A549 (cell line): ENCODE measurements around the gene VIPR1. TPM values are rescaled to one million over a fixed set of nuclear protein-coding genes. Genes with fewer than 3 reads are reported as not detected.

Experiments used
- ATAC-seq, 2 experiments: fragments of 200-7000 bp in 1 of 2; fragments of >200 bp in 1 of 2; cut with Nextera tagmentation in 1 of 2; cut with Tn5 transposase in 1 of 2; 3 replicates each; pipeline versions ENCODE4 v1.8.0 to v1.9.1; 2018 to 2020; ENCODE audit warnings: mild to moderate bottlenecking in 1 of 2, moderate library complexity in 1 of 2
- CTCF ChIA-PET: fragments of 300-600 bp; sonication (Branson Sonifier 250); formaldehyde crosslinking; extraction: SDS; loops from one replicate; lab custom pipeline; 2021; ENCODE audit warnings: antibody characterized with exemption, inconsistent platforms; lab: Yijun Ruan, JAX
- POLR2A ChIA-PET: fragments of 350-600 bp; formaldehyde crosslinking; extraction: SDS; loops from one replicate; lab custom pipeline; 2021; ENCODE audit warnings: antibody characterized with exemption, inconsistent platforms; lab: Yijun Ruan, JAX
- DNase-seq, 2 experiments: peaks; one replicate each; pipeline versions ENCODE4 v3.0.0 to v3.0.0-alpha.2; 2011 to 2016; ENCODE audit warnings: low read depth in 1 of 2, low spot score in 1 of 2
- FAIRE-seq: peaks from 2 replicates; lab custom pipeline; 2011; peaks lifted over from hg19 to GRCh38; lab: Jason Lieb, UNC
- H3K27ac ChIP-seq, 2 experiments: fragments of >200 bp; sonication (Bioruptor Twin); formaldehyde crosslinking; 3 replicates each; pipeline ENCODE4 v1.5.1; 2016 to 2017
- H3K4me1 ChIP-seq: fragments of >200 bp; sonication (Bioruptor Twin); formaldehyde crosslinking; 3 replicates; pipeline ENCODE4 v1.6.1; 2016
- H3K4me2 ChIP-seq: fragments of >200 bp; sonication (Bioruptor Twin); formaldehyde crosslinking; 3 replicates; pipeline ENCODE4 v1.6.1; 2016
- H3K4me3 ChIP-seq: fragments of >200 bp; sonication (Bioruptor Twin); formaldehyde crosslinking; 3 replicates; pipeline ENCODE4 v1.5.1; 2016
- H3K9me3 ChIP-seq: fragments of >200 bp; sonication (Bioruptor Twin); formaldehyde crosslinking; 3 replicates; pipeline ENCODE4 v1.6.1; 2016
- BHLHE40 ChIP-seq: IDR thresholded peaks from 2 replicates; pipeline ENCODE4 v1.6.1; 2012; ENCODE audit warnings: low read depth, low read length, inconsistent platforms
- CBX2 ChIP-seq: fragments of 200-600 bp; sonication (generic); IDR thresholded peaks from 2 replicates; pipeline ENCODE4 v1.6.1; 2016; ENCODE audit warnings: low read depth, mild to moderate bottlenecking, borderline replicate concordance
- CBX8 ChIP-seq: fragments of 200-600 bp; sonication (generic); IDR thresholded peaks from 2 replicates; pipeline ENCODE4 v1.6.1; 2016
- CHD2 ChIP-seq: fragments of 150-350 bp; IDR thresholded peaks from 2 replicates; pipeline ENCODE4 v1.6.1; 2014; ENCODE audit warnings: low read length; ENCODE audit not compliant: partially characterized antibody
- E2F6 ChIP-seq: IDR thresholded peaks from 2 replicates; pipeline ENCODE4 v1.6.1; 2012; ENCODE audit warnings: low read depth, borderline replicate concordance
- ESRRA ChIP-seq: fragments of 150-350 bp; IDR thresholded peaks from 2 replicates; pipeline ENCODE4 v1.6.1; 2014; ENCODE audit warnings: mild to moderate bottlenecking, low read length, borderline replicate concordance
- HES2 ChIP-seq: fragments of >200 bp; sonication (Bioruptor Twin); formaldehyde crosslinking; IDR thresholded peaks from 2 replicates; pipeline ENCODE4 v1.6.1; 2016
- HMGXB4 ChIP-seq: fragments of 250-450 bp; sonication (Bioruptor Pico); IDR thresholded peaks from 2 replicates; pipeline ENCODE4 v1.5.0; 2021; ENCODE audit warnings: mild to moderate bottlenecking, moderate library complexity, borderline replicate concordance
- MAFK ChIP-seq: fragments of 450-650 bp; IDR thresholded peaks from 2 replicates; pipeline ENCODE4 v1.6.1; 2014; ENCODE audit not compliant: partially characterized antibody
- MAX ChIP-seq: IDR thresholded peaks from 2 replicates; pipeline ENCODE4 v1.6.1; 2012
- NFE2L2 ChIP-seq: fragments of 150-350 bp; conservative IDR thresholded peaks from 2 replicates; pipeline ENCODE4 v1.6.1; 2014; ENCODE audit warnings: low read length
- PHF8 ChIP-seq: fragments of 200-600 bp; sonication (generic); IDR thresholded peaks from 2 replicates; pipeline ENCODE4 v1.6.1; 2016; ENCODE audit warnings: low read depth, mild to moderate bottlenecking, antibody characterized with exemption, moderate library complexity, borderline replicate concordance
- RAD21 ChIP-seq, 2 experiments: fragments of >200 bp in 1 of 2; sonication (Bioruptor Twin) in 1 of 2; formaldehyde crosslinking in 1 of 2; IDR thresholded peaks in 1 of 2; conservative IDR thresholded peaks in 1 of 2; 2 replicates in 1 of 2; 3 replicates in 1 of 2; pipeline ENCODE4 v1.6.1; 2012 to 2018; ENCODE audit warnings: inconsistent platforms in 1 of 2
- USF2 ChIP-seq: fragments of 450-650 bp; IDR thresholded peaks from 2 replicates; pipeline ENCODE4 v1.6.1; 2014; ENCODE audit warnings: antibody characterized with exemption
- ZNF302 ChIP-seq: fragments of 250-450 bp; sonication (Bioruptor Pico); IDR thresholded peaks from 2 replicates; pipeline ENCODE4 v1.9.0; 2021; ENCODE audit warnings: inconsistent platforms, mild to moderate bottlenecking, moderate library complexity
- WGBS: methylation state at CpG from one replicate; pipeline ENCODE4 v1.1.6; 2017; ENCODE audit errors: missing lambda C conversion rate; 5-methylcytosine and 5-hydroxymethylcytosine counted together
- polyA plus RNA-seq, 4 experiments: library from polyadenylated mRNA; depleted of rRNA in 3 of 4; stranded (reverse); fragments of >200 nt; fragmentation: RNase III in 1 of 4; extraction: RNeasy Plus Mini Kit Qiagen cat#74134 plus additional on column Dnase treatment in 1 of 4; gene quantifications; 2 replicates in 3 of 4; 3 replicates in 1 of 4; pipeline ENCODE4 v1.2.3, GENCODE V29; 2011 to 2017

The VIPR1 gene
- polyA plus RNA-seq, 2 of the 4 experiments (the other 2 are of a cell fraction) = 0.26 to 0.80 TPM

- CTCF ChIA-PET = no interaction called here
- H3K4me2 ChIP-seq = no peak overlapping the region
- POLR2A ChIA-PET = no interaction called here
- no peak for FAIRE-seq
- H3K4me3 ChIP-seq = no peak overlapping the region
- H3K27ac ChIP-seq = no peak overlapping the region
- peak in 1 of 2 experiments; percentile 24; a peak in 1 of 6 replicates for ATAC-seq
- no peaks in the 10 kb centered on the region for H3K9me3 ChIP-seq
- TF ChIP-seq ZNF302 (no peak), ESRRA (no peak), MAFK (no peak), BHLHE40 (no peak), RAD21 (conservative IDR thresholded peaks at IDR 0.05 in 1 of 2, IDR thresholded peaks at IDR 0.05 in 1 of 2) (no peak)
- no peaks in the 10 kb centered on the region for H3K4me1 ChIP-seq
- WGBS = 68% methylated on average over 6 of the region's 6 CpGs
- no peak for DNase-seq
Observed at GRCh38 chr3:42507761-42508335, 5.4 kb downstream of the VIPR1 start.

- Histone ChIP-seq H3K27ac (no peak overlapping the region), H3K4me1 (no peaks in the 10 kb centered on the region), H3K4me2 (no peak overlapping the region), H3K9me3 (no peaks in the 10 kb centered on the region)
- no peak for FAIRE-seq
- CTCF ChIA-PET = no interaction called here
- 56% methylated on average over 4 of the region's 4 CpGs for WGBS
- no peak for DNase-seq
- POLR2A ChIA-PET = no interaction called here
- TF ChIP-seq HES2 (no peak), E2F6 (no peak)
- TF ChIP-seq, all 56 proteins: peak for 0
- no peak overlapping the region for H3K4me3 ChIP-seq
- ATAC-seq = no peak
Observed at GRCh38 chr3:42508562-42508961, 6.1 kb downstream of the VIPR1 start.

GRCh38 chr3:42509111-42509510 is 6.7 kb downstream of the VIPR1 start:
- WGBS = 33% methylated on average over 3 of the region's 3 CpGs
- FAIRE-seq = no peak
- ChIA-PET CTCF (interaction anchor here (0.6 kb wide), 1 partner anchor 26 kb away, joined by 3 read pairs; no protein-coding TSS in a partner anchor), POLR2A (no interaction called here)
- Histone ChIP-seq H3K4me1 (no peaks in the 10 kb centered on the region), H3K9me3 (no peaks in the 10 kb centered on the region), H3K4me3 (no peak overlapping the region), H3K4me2 (no peak overlapping the region), H3K27ac (no peak overlapping the region)
- no peak for TF ChIP-seq CBX8
- TF ChIP-seq USF2 = no peak
- no peak for TF ChIP-seq CHD2
- no peak for TF ChIP-seq PHF8
- TF ChIP-seq HMGXB4 (CRISPR knock-in tag) = no peak
- no peak for DNase-seq
- no peak for ATAC-seq

GRCh38 chr3:42510325-42510724 is 7.9 kb downstream of the VIPR1 start:
- POLR2A ChIA-PET = no interaction called here
- CTCF ChIA-PET = interaction anchor here (1.0 to 1.1 kb wide), 2 partner anchors 25 to 37 kb away, joined by 3 read pairs; no protein-coding TSS in a partner anchor
- DNase-seq (no peak), ATAC-seq (no peak), FAIRE-seq (no peak)
- 62% methylated on average over 4 of the region's 4 CpGs for whole genome bisulfite sequencing
- Histone ChIP-seq H3K27ac (no peak overlapping the region), H3K4me3 (no peak overlapping the region), H3K9me3 (no peaks in the 10 kb centered on the region), H3K4me2 (no peak overlapping the region), H3K4me1 (no peaks in the 10 kb centered on the region)
- no peak for TF ChIP-seq MAX
- TF ChIP-seq NFE2L2 = no peak
- TF ChIP-seq CBX2 = no peak
- TF ChIP-seq, all 56 proteins: peak for 0
